ENCODE data around the gene PPP2R2D. TPM values are rescaled to one million over a fixed set of nuclear protein-coding genes. Genes with fewer than 3 reads are reported as not detected.

Gene PPP2R2D
- total RNA-seq, 6 experiments from 2014 or later = 22.9 to 28.1 (median 24.5) TPM

GRCh38 chr10:131898061-131898460, 2.7 kb upstream of the PPP2R2D start:
- H3K27ac Mint-ChIP-seq = no peak overlapping the region
- no peaks in the 10 kb centered on the region for H3K9me3 Mint-ChIP-seq
- H3K4me3 Mint-ChIP-seq = no peak overlapping the region
- no peak for DNase-seq
- H3K27me3 Mint-ChIP-seq (ENCODE audit: insufficient read depth) = peaks cover 32% of the 10 kb centered on the region
- H3K36me3 Mint-ChIP-seq (ENCODE audit: low read depth) = peaks cover 8% of the 10 kb centered on the region; the same call in 1 of the 2 replicates
- H3K4me1 Mint-ChIP-seq (ENCODE audit: low read depth) = peaks cover 16% of the 10 kb centered on the region
- TF ChIP-seq CTCF (IDR thresholded peaks at IDR 0.05) = no peak

- Mint-ChIP-seq H3K4me1 (ENCODE audit: low read depth) (peaks cover 22% of the 10 kb centered on the region), H3K27me3 (ENCODE audit: insufficient read depth) (peaks cover 29% of the 10 kb centered on the region), H3K4me3 (no peak overlapping the region), H3K36me3 (ENCODE audit: low read depth) (peaks cover 8% of the 10 kb centered on the region; the same call in 1 of the 2 replicates), H3K9me3 (no peaks in the 10 kb centered on the region), H3K27ac (no peak overlapping the region)
- no peak for DNase-seq
- TF ChIP-seq CTCF (IDR thresholded peaks at IDR 0.05) = no peak
Observed at GRCh38 chr10:131898713-131899112, 2.1 kb upstream of the PPP2R2D start.

GRCh38 chr10:131899116-131899690, 1.6 kb upstream of the PPP2R2D start:
- Mint-ChIP-seq H3K27me3 (ENCODE audit: insufficient read depth) (peaks cover 26% of the 10 kb centered on the region), H3K4me3 (no peak overlapping the region)

GRCh38 chr10:131899695-131900349, 986 bp upstream of the PPP2R2D start:
- Mint-ChIP-seq H3K36me3 (ENCODE audit: low read depth) (peaks cover 8% of the 10 kb centered on the region; the same call in 1 of the 2 replicates), H3K4me3 (peak overlapping the region; percentile 87), H3K27me3 (ENCODE audit: insufficient read depth) (peaks cover 26% of the 10 kb centered on the region), H3K4me1 (ENCODE audit: low read depth) (peaks cover 33% of the 10 kb centered on the region), H3K9me3 (no peaks in the 10 kb centered on the region), H3K27ac (no peak overlapping the region)
- peak; percentile 43; the same call in 1 of the 2 replicates for TF ChIP-seq CTCF (IDR thresholded peaks at IDR 0.05)
- DNase-seq = no peak

More at GRCh38 chr10:131899116-131899690, 1.6 kb upstream of the PPP2R2D start:
- Mint-ChIP-seq H3K4me1 (ENCODE audit: low read depth) (peaks cover 27% of the 10 kb centered on the region), H3K36me3 (ENCODE audit: low read depth) (peaks cover 8% of the 10 kb centered on the region; the same call in 1 of the 2 replicates), H3K9me3 (no peaks in the 10 kb centered on the region), H3K27ac (no peak overlapping the region)
- no peak for DNase-seq
- no peak for TF ChIP-seq CTCF (IDR thresholded peaks at IDR 0.05)

- DNase-seq = no peak
- peaks cover 47% of the 10 kb centered on the region for H3K4me1 Mint-ChIP-seq (ENCODE audit: low read depth)
- H3K27ac Mint-ChIP-seq = peak overlapping the region; percentile 89
- H3K4me3 Mint-ChIP-seq = peak overlapping the region; percentile 97
- TF ChIP-seq CTCF (IDR thresholded peaks at IDR 0.05) = no peak
- H3K27me3 Mint-ChIP-seq (ENCODE audit: insufficient read depth) = peaks cover 23% of the 10 kb centered on the region
- H3K9me3 Mint-ChIP-seq = no peaks in the 10 kb centered on the region
- H3K36me3 Mint-ChIP-seq (ENCODE audit: low read depth) = peaks cover 8% of the 10 kb centered on the region; the same call in 1 of the 2 replicates
Observed at GRCh38 chr10:131901181-131901829, 497 bp downstream of the PPP2R2D start.
